ENCODE results near the gene DNAH12.

- TF ChIP-seq POLR2A (IDR thresholded peaks at IDR 0.05; ENCODE audit: low read length) (no peak), GATA1 (IDR thresholded peaks at IDR 0.05; ENCODE audit: low read depth, low read length) (no peak)
Measured at GRCh38 chr3:57586778-57587177, 42.6 kb upstream of the DNAH12 start.
